ENCODE data around the gene PCA3. TPM values are rescaled to one million over a fixed set of nuclear protein-coding genes. Genes with fewer than 3 reads are reported as not detected.
"Not testable (repeated sequence)": the region's sequence is repeated elsewhere in the genome, so short reads cannot be mapped to it uniquely, and the experiment has no call there.

The PCA3 gene
- total and polyA plus RNA-seq, 10 donors: 0.27 to 0.35 TPM; not detected in 8

GRCh38 chr9:76741524-76741923, 22.7 kb upstream of the PCA3 start:
- Histone ChIP-seq H3K27ac (no peak overlapping the region), H3K4me3 (no peak overlapping the region), H3K27me3 (replicated peaks in 1 of 7) (peaks cover 0 to 10% (median 0%) of the 10 kb centered on the region in 7 donors), H3K36me3 (no peaks in the 10 kb centered on the region), H3K4me1 (no peaks in the 10 kb centered on the region), H3K9me3 (peaks cover 0 to 16% (median 11%) of the 10 kb centered on the region in 8 donors)
- intact Hi-C loops (cut with DNase I; ENCODE audit: low total_unique reads): no loop called here
- TF ChIP-seq POLR2AphosphoS5 (IDR thresholded peaks at IDR 0.05): no peak
- TF ChIP-seq, protein P1, sequence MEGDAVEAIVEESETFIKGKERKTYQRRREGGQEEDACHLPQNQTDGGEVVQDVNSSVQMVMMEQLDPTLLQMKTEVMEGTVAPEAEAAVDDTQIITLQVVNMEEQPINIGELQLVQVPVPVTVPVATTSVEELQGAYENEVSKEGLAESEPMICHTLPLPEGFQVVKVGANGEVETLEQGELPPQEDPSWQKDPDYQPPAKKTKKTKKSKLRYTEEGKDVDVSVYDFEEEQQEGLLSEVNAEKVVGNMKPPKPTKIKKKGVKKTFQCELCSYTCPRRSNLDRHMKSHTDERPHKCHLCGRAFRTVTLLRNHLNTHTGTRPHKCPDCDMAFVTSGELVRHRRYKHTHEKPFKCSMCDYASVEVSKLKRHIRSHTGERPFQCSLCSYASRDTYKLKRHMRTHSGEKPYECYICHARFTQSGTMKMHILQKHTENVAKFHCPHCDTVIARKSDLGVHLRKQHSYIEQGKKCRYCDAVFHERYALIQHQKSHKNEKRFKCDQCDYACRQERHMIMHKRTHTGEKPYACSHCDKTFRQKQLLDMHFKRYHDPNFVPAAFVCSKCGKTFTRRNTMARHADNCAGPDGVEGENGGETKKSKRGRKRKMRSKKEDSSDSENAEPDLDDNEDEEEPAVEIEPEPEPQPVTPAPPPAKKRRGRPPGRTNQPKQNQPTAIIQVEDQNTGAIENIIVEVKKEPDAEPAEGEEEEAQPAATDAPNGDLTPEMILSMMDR (IDR thresholded peaks at IDR 0.05 in 8 of 11, conservative IDR thresholded peaks at IDR 0.05 in 3 of 11): no peak
- no peak for TF ChIP-seq POLR2A (IDR thresholded peaks at IDR 0.05)
- DNase-seq: no peak
- WGBS, 5 donors: 75 to 89% (median 78%) methylated on average over 5 of the region's 5 CpGs

DNA sequence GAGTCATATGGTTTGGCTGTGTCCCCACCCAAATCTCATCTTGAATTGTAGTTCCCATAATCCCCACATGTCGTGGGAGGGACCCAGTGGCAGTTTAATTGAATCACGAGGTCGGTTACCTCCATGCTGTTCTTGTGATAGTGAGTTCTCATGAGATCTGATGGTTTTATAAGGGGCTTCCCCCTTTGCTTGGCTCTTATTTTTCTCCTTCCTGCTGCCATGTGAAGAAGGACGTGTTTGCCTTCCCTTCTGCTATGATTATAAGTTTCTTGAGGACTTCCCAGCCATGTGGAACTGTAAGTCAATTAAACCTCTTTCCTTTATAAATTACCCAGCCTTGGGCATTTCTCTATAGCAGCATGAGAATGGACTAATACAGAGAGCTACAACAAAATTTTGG, 21.3 kb upstream of the PCA3 start:
- WGBS, 5 donors: 70 to 87% (median 82%) methylated on average over 4 of the region's 4 CpGs
- DNase-seq; H3K27ac ChIP-seq; intact Hi-C loops (cut with DNase I; ENCODE audit: low total_unique reads); H3K36me3 ChIP-seq; H3K4me1 ChIP-seq; H3K4me3 ChIP-seq: not testable (repeated sequence)
- Histone ChIP-seq H3K27me3 (replicated peaks in 1 of 7) (peaks cover 0 to 10% (median 0%) of the 10 kb centered on the region in 7 donors), H3K9me3 (peaks cover 0 to 16% (median 11%) of the 10 kb centered on the region in 8 donors)

DNA sequence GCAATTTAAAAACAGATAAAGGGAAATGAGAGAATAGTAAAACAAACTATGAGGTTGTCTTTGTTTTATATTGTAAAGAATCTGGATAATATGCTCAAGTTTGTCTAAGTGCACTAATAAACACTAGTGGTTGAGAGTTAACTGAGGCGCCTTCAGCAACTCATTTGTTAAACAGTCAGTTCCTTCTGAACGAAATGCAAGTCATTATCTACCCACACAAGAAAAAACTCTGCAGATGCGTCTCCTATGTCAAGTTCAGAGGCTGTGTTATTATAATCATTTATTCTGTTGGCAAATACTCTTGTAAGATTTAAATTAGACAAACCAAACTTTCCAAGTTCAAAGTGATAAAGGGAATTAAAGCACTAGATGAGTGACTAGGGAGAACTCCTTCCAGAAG, 20.3 kb upstream of the PCA3 start:
- no peak for TF ChIP-seq POLR2A (IDR thresholded peaks at IDR 0.05)
- TF ChIP-seq POLR2AphosphoS5 (IDR thresholded peaks at IDR 0.05): no peak
- TF ChIP-seq, protein P1 (IDR thresholded peaks at IDR 0.05 in 8 of 11, conservative IDR thresholded peaks at IDR 0.05 in 3 of 11): no peak
- WGBS, 5 donors: 22 to 31% (median 27%) methylated on average over 3 of the region's 3 CpGs
- H3K4me1 ChIP-seq: no peaks in the 10 kb centered on the region
- no peak overlapping the region for H3K27ac ChIP-seq
- DNase-seq: no peak
- no peaks in the 10 kb centered on the region for H3K36me3 ChIP-seq
- H3K4me3 ChIP-seq: no peak overlapping the region
- intact Hi-C loops (cut with DNase I; ENCODE audit: low total_unique reads): no loop called here
- peaks cover 0 to 10% (median 0%) of the 10 kb centered on the region in 7 donors for H3K27me3 ChIP-seq (replicated peaks in 1 of 7)
- peaks cover 0 to 16% (median 11%) of the 10 kb centered on the region in 8 donors for H3K9me3 ChIP-seq

- TF ChIP-seq POLR2AphosphoS5 (IDR thresholded peaks at IDR 0.05): no peak
- TF ChIP-seq POLR2A (IDR thresholded peaks at IDR 0.05): no peak
- TF ChIP-seq, protein P1 (IDR thresholded peaks at IDR 0.05 in 8 of 11, conservative IDR thresholded peaks at IDR 0.05 in 3 of 11): no peak
- Histone ChIP-seq H3K4me1 (no peaks in the 10 kb centered on the region), H3K27ac (no peak overlapping the region), H3K36me3 (no peaks in the 10 kb centered on the region), H3K27me3 (replicated peaks in 1 of 7) (peaks cover 0 to 10% (median 0%) of the 10 kb centered on the region in 7 donors), H3K4me3 (no peak overlapping the region), H3K9me3 (peaks cover 0 to 16% (median 11%) of the 10 kb centered on the region in 8 donors)
- intact Hi-C loops (cut with DNase I; ENCODE audit: low total_unique reads): no loop called here
- WGBS, 5 donors: 62 to 81% (median 70%) methylated on average over 3 of the region's 3 CpGs
- DNase-seq: no peak
Observed at GRCh38 chr9:76744336-76744735, 19.9 kb upstream of the PCA3 start.

DNA sequence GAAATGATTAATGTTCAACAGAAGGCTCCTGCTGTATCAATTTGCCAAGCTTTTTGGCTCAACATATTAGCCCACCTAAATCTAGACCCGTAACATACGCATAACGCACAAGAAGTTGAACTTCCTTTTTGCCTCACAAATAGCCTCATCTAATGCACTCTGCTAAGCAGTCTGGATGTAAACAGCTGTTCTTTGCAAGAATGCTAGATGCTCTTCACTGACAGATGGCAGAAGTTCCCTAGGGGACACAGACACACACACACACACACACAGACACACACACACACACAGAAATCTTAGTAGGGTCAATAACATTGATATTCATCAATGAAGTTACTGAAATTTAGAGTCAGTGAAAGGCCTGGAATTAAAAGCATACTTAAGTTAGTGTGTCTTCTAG, 13.2 kb upstream of the PCA3 start:
- DNase-seq: no peak
- no peaks in the 10 kb centered on the region for H3K9me3 ChIP-seq
- no peaks in the 10 kb centered on the region for H3K36me3 ChIP-seq
- TF ChIP-seq POLR2A (IDR thresholded peaks at IDR 0.05) (no peak), POLR2AphosphoS5 (IDR thresholded peaks at IDR 0.05) (no peak)
- TF ChIP-seq, protein P1 (IDR thresholded peaks at IDR 0.05 in 8 of 11, conservative IDR thresholded peaks at IDR 0.05 in 3 of 11): no peak
- H3K4me3 ChIP-seq: no peak overlapping the region
- no peaks in the 10 kb centered on the region for H3K27me3 ChIP-seq (replicated peaks in 1 of 7)
- intact Hi-C loops (cut with DNase I; ENCODE audit: low total_unique reads): no loop called here
- H3K4me1 ChIP-seq: peaks cover 0 to 9% (median 2%) of the 10 kb centered on the region in 6 donors
- 59 to 74% (median 69%) methylated on average over 3 of the region's 3 CpGs for WGBS, 5 donors
- H3K27ac ChIP-seq: no peak overlapping the region
